Neural cell (in vitro differentiated cells): ENCODE data around the gene PPIL4. TPM values are rescaled to one million over a fixed set of nuclear protein-coding genes. Genes with fewer than 3 reads are reported as not detected.

Experiments used
- H2AFZ ChIP-seq: fragments of 200-600, 300-800 bp; sonication (generic), shearing (Covaris generic); 2 replicates; pipeline ENCODE4 v1.6.0; 2014; ENCODE audit warnings: low read depth, mild to moderate bottlenecking, antibody characterized with exemption, low read length, moderate library complexity
- H3F3A ChIP-seq: fragments of 200-600 bp; shearing (Covaris generic); 2 replicates; pipeline ENCODE4 v1.6.1; 2016; ENCODE audit warnings: mild to moderate bottlenecking, moderate library complexity, mixed read lengths, antibody characterized with exemption, low read length; ENCODE audit not compliant: insufficient read depth, poor library complexity, severe bottlenecking
- H3K27ac ChIP-seq: fragments of 200-600, 300-800 bp; sonication (generic), shearing (Covaris generic); 2 replicates; pipeline ENCODE4 v1.5.1; 2014; ENCODE audit warnings: mild to moderate bottlenecking, low read length, moderate library complexity
- H3K27me3 ChIP-seq: fragments of 300-800, 200-600 bp; sonication (generic), shearing (Covaris generic); 2 replicates; pipeline ENCODE4 v1.6.0; 2014; ENCODE audit warnings: mild to moderate bottlenecking, low read depth, low read length, moderate library complexity; ENCODE audit not compliant: insufficient read depth
- H3K36me3 ChIP-seq: fragments of 300-800, 200-600 bp; sonication (generic), shearing (Covaris generic); 2 replicates; pipeline ENCODE4 v1.5.1; 2014; ENCODE audit warnings: mild to moderate bottlenecking, antibody characterized with exemption, low read length, moderate library complexity; ENCODE audit not compliant: insufficient read depth
- H3K4me2 ChIP-seq: fragments of 300-800, 200-600 bp; sonication (generic), shearing (Covaris generic); 2 replicates; pipeline ENCODE4 v1.6.0; 2014; ENCODE audit warnings: mild to moderate bottlenecking, low read length
- H3K4me3 ChIP-seq: fragments of 300-800, 200-600 bp; sonication (generic), shearing (Covaris generic); 2 replicates; pipeline ENCODE4 v1.5.1; 2014; ENCODE audit warnings: mild to moderate bottlenecking, low read length, moderate library complexity
- H3K79me2 ChIP-seq: fragments of 200-600 bp; shearing (Covaris generic); replicated peaks from 2 replicates; pipeline ENCODE4 v1.6.0; 2014; ENCODE audit warnings: mild to moderate bottlenecking, low read length, moderate library complexity; ENCODE audit not compliant: insufficient read depth
- H3K9ac ChIP-seq: fragments of 300-800, 200-600 bp; sonication (generic), shearing (Covaris generic); 2 replicates; pipeline ENCODE4 v1.6.1; 2016; ENCODE audit warnings: mild to moderate bottlenecking, low read length, mixed read lengths
- H3K9me2 ChIP-seq: fragments of 200-600 bp; shearing (Covaris generic); 2 replicates; pipeline ENCODE4 v1.6.1; 2016; ENCODE audit warnings: mild to moderate bottlenecking, low read length, mixed read lengths; ENCODE audit not compliant: insufficient read depth
- H3K9me3 ChIP-seq: fragments of 200-600, 300-800 bp; sonication (generic), shearing (Covaris generic); 2 replicates; pipeline ENCODE4 v1.6.1; 2016; ENCODE audit warnings: mild to moderate bottlenecking, mixed run types, low read length, moderate library complexity, mixed read lengths
- H4K20me1 ChIP-seq: fragments of 200-600 bp; shearing (Covaris generic); 2 replicates; pipeline ENCODE4 v1.6.1; 2016; ENCODE audit warnings: mild to moderate bottlenecking, mixed run types; ENCODE audit not compliant: insufficient read depth
- CTCF ChIP-seq: fragments of 450-650 bp; IDR thresholded peaks from 2 replicates; pipeline ENCODE4 v1.5.1; 2014; ENCODE audit warnings: antibody characterized with exemption, mild to moderate bottlenecking, moderate library complexity; ENCODE audit not compliant: poor library complexity, severe bottlenecking
- EP300 ChIP-seq: fragments of 450-650 bp; conservative IDR thresholded peaks from 2 replicates; pipeline ENCODE4 v1.6.1; 2014; ENCODE audit warnings: antibody characterized with exemption, mild to moderate bottlenecking, moderate library complexity; ENCODE audit not compliant: poor library complexity, severe bottlenecking
- EZH2 ChIP-seq: fragments of 200-600, 300-800 bp; shearing (Covaris generic), sonication (generic); IDR thresholded peaks from 2 replicates; pipeline ENCODE4 v1.6.1; 2014; ENCODE audit warnings: antibody characterized with exemption, low read length, borderline replicate concordance, mild to moderate bottlenecking; ENCODE audit not compliant: insufficient read depth, poor library complexity, severe bottlenecking
- MXI1 ChIP-seq: fragments of 450-650 bp; conservative IDR thresholded peaks from 2 replicates; pipeline ENCODE4 v1.6.1; 2014; ENCODE audit warnings: antibody characterized with exemption, mild to moderate bottlenecking; ENCODE audit not compliant: poor library complexity, severe bottlenecking
- POLR2AphosphoS5 ChIP-seq: IDR thresholded peaks from 2 replicates; pipeline ENCODE4 v1.6.1; 2012
- RAD21 ChIP-seq: fragments of 450-650 bp; conservative IDR thresholded peaks from 2 replicates; pipeline ENCODE4 v1.6.1; 2014; ENCODE audit warnings: antibody characterized with exemption, mild to moderate bottlenecking, moderate library complexity
- REST ChIP-seq: IDR thresholded peaks from 2 replicates; pipeline ENCODE4 v1.6.1; 2012; ENCODE audit warnings: borderline replicate concordance
- SMC3 ChIP-seq: fragments of 450-650 bp; conservative IDR thresholded peaks from 2 replicates; pipeline ENCODE4 v1.6.1; 2014; ENCODE audit warnings: antibody characterized with exemption, mild to moderate bottlenecking, moderate library complexity; ENCODE audit not compliant: poor library complexity
- TAF1 ChIP-seq: IDR thresholded peaks from 2 replicates; pipeline ENCODE4 v1.6.1; 2012; ENCODE audit warnings: low read depth
- polyA minus RNA-seq: library from RNA; depleted of rRNA, polyadenylated mRNA; stranded (reverse); fragments of >200 nt; gene quantifications from 2 replicates; pipeline ENCODE4 v1.2.3, GENCODE V29; 2014
- polyA plus RNA-seq: library from polyadenylated mRNA; depleted of rRNA; stranded (reverse); fragments of >200 nt; gene quantifications from 2 replicates; pipeline ENCODE4 v1.2.3, GENCODE V29; 2014

Gene PPIL4
- polyA plus RNA-seq (43.6 and 57.2 TPM in 2 replicates), polyA minus RNA-seq (92.5 and 112 TPM in 2 replicates)

GRCh38 chr6:149545754-149546471 is at the start of gene PPIL4:
TSS of gene PPIL4 (minus strand) at chr6:149546043. CDS start at chr6:149546005, 38 bp downstream.
- TF ChIP-seq POLR2AphosphoS5: peak; percentile 98
- peak; percentile 89 for TF ChIP-seq EP300
- peak; percentile 94 for TF ChIP-seq MXI1
- peak; percentile 99 for TF ChIP-seq CTCF
- peak; percentile 66 for TF ChIP-seq TAF1
- TF ChIP-seq SMC3: peak; percentile 80
- peak; percentile 65 for TF ChIP-seq RAD21
- no peak for TF ChIP-seq EZH2
- peak; percentile 76 for TF ChIP-seq REST
- Histone ChIP-seq H3K9ac (peak within 1 kb of the TSS; percentile 96), H3K4me3 (peak within 1 kb of the TSS; percentile 90), H3K27ac (peak within 1 kb of the TSS; percentile 97), H3K27me3 (no peaks in the 10 kb centered on the region), H3K79me2 (peaks cover 48% of the 10 kb centered on the region), H3F3A (no peaks in the 10 kb centered on the region), H3K4me2 (peak within 1 kb of the TSS; percentile 89), H4K20me1 (no peaks in the 10 kb centered on the region), H3K36me3 (no peaks in the 10 kb centered on the region), H3K9me2 (no peaks in the 10 kb centered on the region), H3K9me3 (no peaks in the 10 kb centered on the region), H2AFZ (peak within 1 kb of the TSS; percentile 90)

- H3K9me3 ChIP-seq: no peaks in the 10 kb centered on the region
- H3K4me3 ChIP-seq: no peak overlapping the region
- H3K36me3 ChIP-seq: peaks cover 6% of the 10 kb centered on the region
- no peak for TF ChIP-seq RAD21
- TF ChIP-seq EZH2: no peak
- no peak for TF ChIP-seq SMC3
- TF ChIP-seq MXI1: no peak
- H3K27me3 ChIP-seq: no peaks in the 10 kb centered on the region
- H3K79me2 ChIP-seq: no peaks in the 10 kb centered on the region
- H2AFZ ChIP-seq: no peak overlapping the region
- no peaks in the 10 kb centered on the region for H4K20me1 ChIP-seq
- no peak overlapping the region for H3K9ac ChIP-seq
- no peaks in the 10 kb centered on the region for H3K9me2 ChIP-seq
- no peak overlapping the region for H3K27ac ChIP-seq
- no peaks in the 10 kb centered on the region for H3F3A ChIP-seq
- no peak overlapping the region for H3K4me2 ChIP-seq
These were observed 47.6 kb upstream of the PPIL4 start for GRCh38 chr6:149593408-149593807.
